HG02642 (cell line): ENCODE results near the gene RND3.

ENCODE experiments used
- ATAC-seq: cut with Tn5 transposase; IDR thresholded peaks from one replicate; pipeline ENCODE4 v1.9.1; 2021; ENCODE audit warnings: mild to moderate bottlenecking; ENCODE audit not compliant: unreplicated experiment, poor library complexity

RND3 gene

GRCh38 chr2:150449856-150450255 is 37.6 kb downstream of the RND3 start:
- ATAC-seq, result no peak

- ATAC-seq, result no peak
Measured at GRCh38 chr2:150445398-150445797, 42.1 kb downstream of the RND3 start.

DNA sequence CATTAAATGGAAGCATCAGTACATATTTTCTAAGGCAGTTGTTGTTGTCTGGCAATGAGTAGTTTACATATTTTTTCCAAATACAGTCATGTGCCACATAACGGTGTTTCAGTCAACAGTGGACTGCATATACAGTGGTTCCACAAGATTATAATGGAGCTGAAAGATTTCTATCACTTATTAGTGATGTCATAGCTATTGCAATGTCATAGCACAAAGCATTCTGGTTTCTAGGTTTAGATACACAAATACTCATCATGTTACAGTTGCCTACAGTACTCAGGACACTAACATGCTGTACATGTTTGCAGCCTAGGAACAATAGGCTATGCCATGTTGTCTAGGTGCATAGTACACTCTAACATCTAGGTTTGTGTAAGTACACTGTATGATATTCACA is 45.0 kb downstream of the RND3 start:
- no peak for ATAC-seq

- ATAC-seq, result no peak
Measured at GRCh38 chr2:150441784-150442183, 45.7 kb downstream of the RND3 start.

- ATAC-seq, result no peak
Measured at GRCh38 chr2:150441226-150441625, 46.2 kb downstream of the RND3 start.

DNA sequence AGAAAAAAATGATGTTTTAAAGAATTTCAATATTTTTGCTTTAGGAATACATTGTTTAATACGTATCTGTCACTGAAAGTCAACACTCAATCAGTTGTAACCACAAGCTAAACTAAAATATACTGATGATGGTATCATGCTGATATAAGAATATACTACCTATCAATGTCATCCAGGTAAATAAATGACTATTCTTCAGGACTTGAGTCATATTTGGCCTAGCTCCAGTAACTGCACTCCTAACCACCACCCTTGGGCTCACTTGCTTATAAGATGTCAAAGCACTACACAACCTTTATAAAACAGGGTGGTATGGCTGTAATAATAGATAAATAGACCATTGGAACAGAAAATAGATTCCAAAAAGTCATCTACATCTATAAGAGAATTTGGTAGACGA is 48.8 kb downstream of the RND3 start:
- ATAC-seq, result no peak

GRCh38 chr2:150438041-150438440 is 49.4 kb downstream of the RND3 start:
- no peak for ATAC-seq

DNA sequence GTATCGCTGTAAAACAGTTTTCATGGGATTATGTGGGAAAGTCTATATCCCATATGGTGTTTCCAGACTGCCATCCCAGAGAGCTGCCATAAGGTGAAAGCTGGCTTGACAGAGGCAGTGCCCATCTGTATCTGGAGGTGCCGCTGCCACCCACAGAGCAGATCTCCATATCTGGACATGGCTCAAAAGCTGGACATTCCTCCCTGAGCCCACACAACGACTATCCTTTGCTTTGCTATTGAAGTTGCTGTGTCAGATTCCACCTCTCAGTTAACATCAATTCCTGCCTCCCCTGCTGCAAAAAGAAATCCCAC is 55.2 kb downstream of the RND3 start:
- no peak for ATAC-seq

GRCh38 chr2:150431561-150432311 is 55.7 kb downstream of the RND3 start:
- ATAC-seq, result no peak

DNA sequence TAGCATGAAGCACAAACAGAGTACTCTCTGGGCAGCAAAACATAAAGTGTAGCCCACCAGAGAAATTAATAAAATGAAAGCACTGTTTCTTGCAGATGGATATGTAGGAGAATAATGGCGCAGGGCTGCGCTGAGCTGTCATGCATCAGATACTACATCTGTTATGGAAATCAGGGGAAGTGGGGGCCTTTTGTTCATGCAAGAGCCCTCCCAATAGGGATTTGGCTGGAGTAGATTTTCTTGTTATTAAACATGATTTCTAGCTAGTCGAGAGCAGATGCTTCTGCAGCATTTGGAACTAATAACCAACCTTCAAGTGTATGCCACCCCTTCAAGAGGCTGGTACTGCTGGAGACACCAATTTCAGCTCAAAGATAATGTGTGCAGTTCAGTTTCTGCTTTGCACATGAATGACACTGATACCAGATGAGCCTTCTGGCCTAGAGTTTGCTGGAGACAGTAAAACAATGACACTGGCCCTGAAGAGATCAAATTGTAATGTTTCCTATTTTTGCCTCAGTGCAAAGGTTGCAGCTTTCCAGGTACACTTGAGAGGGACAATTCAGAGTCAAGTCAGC is 58.0 kb downstream of the RND3 start:
- no peak for ATAC-seq

- no peak for ATAC-seq
Measured at GRCh38 chr2:150428641-150429040, 58.8 kb downstream of the RND3 start.

DNA sequence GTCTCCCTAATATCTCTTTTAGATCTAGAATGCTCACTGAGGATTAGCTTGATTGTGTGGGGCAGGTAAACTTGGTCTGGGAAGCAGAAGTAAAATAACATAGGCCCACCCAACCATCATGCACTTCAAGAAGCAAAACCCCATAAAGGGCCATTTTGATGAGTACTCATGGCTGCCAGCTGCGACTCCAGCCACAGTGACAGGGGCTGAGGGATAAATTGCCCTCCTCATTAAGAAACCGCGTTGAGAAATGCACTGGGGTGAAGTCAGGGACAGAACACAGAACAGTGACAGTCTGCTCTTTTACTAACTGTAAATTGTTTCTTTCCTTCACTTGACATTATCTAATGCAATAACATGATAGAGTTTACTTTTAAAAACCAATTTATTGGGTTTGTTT is 60.2 kb downstream of the RND3 start:
- ATAC-seq, result no peak

- ATAC-seq, result no peak
Measured at GRCh38 chr2:150426724-150427123, 60.7 kb downstream of the RND3 start.

DNA sequence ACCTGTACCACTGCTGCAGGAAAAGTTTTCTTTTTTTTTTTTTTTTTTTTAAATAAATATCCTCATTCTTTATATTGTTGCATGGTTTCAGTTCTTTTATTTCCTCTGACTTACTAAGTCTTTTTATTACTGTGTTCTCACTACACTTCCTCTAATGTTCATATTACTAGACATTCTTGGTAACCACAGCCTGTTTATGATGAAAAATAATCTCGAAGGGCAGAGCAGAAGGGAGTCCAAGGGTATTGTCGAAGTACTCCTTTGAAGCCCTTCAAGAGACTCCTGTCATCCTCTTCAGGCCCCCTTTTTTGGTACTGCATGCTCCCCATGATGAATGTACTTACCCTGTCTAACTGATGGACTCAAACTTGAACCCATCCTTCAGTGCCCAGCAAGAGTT is 61.2 kb downstream of the RND3 start:
- ATAC-seq, result no peak

- no peak for ATAC-seq
Measured at GRCh38 chr2:150425121-150425955, 62.1 kb downstream of the RND3 start.

DNA sequence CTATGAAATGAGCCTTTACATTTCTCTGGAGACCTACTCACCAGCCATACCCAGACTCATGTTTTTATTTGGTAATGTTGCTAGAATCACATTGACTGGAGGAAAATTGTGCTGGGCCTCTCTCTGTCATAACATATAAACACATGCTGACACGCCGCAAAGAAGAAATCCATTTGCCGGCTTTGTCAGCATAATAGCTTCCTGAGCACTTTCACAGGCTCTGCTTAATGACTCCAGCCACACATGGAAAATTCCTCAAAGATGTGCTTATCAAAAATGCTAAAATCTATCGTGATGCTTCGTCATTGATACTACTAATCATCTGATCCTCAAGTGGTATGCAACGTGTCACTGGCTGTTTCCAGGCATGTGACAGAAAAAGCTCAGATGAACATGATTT is 63.1 kb downstream of the RND3 start:
- ATAC-seq, result no peak

- ATAC-seq, result no peak
Measured at GRCh38 chr2:150421126-150421651, 66.3 kb downstream of the RND3 start.

DNA sequence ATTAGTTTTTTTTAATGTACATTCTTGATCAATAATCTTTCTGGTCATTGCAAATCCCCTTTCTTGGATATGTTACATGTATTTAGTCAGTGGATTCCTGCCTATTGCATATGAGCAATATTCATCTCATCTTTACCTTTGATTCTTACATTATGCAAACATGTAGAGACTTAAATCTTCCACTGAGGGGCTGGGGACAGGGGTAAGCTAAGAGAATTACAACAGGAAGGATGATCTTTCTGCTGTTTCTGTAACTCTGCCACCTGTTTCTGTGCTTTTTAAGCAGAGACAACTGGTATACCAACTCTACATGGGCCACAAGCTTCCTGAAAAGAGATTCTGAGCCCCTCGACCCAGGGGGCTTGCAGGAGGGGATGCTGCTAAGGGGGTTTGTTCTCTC is 68.6 kb downstream of the RND3 start:
- no peak for ATAC-seq
